GM12875 (cell line): ENCODE measurements around the gene KIF6.

Source experiments
- H3K4me3 ChIP-seq: one replicate; pipeline ENCODE4 v1.5.1; 2011; ENCODE audit warnings: low read depth, low read length, control low read depth
- TF ChIP-seq, protein P1 (sequence below): IDR thresholded peaks from 2 replicates; pipeline ENCODE4 v1.5.1; 2011; ENCODE audit warnings: low read depth, mild to moderate bottlenecking, control low read depth, inconsistent platforms, low read length, moderate library complexity, borderline replicate concordance; ENCODE audit not compliant: insufficient read depth

The KIF6 gene

GRCh38 chr6:39361657-39362486, 363.3 kb downstream of the KIF6 start:
- TF ChIP-seq, protein P1, sequence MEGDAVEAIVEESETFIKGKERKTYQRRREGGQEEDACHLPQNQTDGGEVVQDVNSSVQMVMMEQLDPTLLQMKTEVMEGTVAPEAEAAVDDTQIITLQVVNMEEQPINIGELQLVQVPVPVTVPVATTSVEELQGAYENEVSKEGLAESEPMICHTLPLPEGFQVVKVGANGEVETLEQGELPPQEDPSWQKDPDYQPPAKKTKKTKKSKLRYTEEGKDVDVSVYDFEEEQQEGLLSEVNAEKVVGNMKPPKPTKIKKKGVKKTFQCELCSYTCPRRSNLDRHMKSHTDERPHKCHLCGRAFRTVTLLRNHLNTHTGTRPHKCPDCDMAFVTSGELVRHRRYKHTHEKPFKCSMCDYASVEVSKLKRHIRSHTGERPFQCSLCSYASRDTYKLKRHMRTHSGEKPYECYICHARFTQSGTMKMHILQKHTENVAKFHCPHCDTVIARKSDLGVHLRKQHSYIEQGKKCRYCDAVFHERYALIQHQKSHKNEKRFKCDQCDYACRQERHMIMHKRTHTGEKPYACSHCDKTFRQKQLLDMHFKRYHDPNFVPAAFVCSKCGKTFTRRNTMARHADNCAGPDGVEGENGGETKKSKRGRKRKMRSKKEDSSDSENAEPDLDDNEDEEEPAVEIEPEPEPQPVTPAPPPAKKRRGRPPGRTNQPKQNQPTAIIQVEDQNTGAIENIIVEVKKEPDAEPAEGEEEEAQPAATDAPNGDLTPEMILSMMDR: peak; percentile 87
- no peak overlapping the region for H3K4me3 ChIP-seq

- TF ChIP-seq, protein P1: no peak
- H3K4me3 ChIP-seq: no peak overlapping the region
Measured at GRCh38 chr6:39360378-39360777, 364.8 kb downstream of the KIF6 start.

GRCh38 chr6:39357998-39358686, 367.1 kb downstream of the KIF6 start:
- H3K4me3 ChIP-seq: no peak overlapping the region
- TF ChIP-seq, protein P1: no peak

- H3K4me3 ChIP-seq: no peak overlapping the region
- TF ChIP-seq, protein P1: no peak
Measured at GRCh38 chr6:39353698-39354315, 371.4 kb downstream of the KIF6 start.

DNA sequence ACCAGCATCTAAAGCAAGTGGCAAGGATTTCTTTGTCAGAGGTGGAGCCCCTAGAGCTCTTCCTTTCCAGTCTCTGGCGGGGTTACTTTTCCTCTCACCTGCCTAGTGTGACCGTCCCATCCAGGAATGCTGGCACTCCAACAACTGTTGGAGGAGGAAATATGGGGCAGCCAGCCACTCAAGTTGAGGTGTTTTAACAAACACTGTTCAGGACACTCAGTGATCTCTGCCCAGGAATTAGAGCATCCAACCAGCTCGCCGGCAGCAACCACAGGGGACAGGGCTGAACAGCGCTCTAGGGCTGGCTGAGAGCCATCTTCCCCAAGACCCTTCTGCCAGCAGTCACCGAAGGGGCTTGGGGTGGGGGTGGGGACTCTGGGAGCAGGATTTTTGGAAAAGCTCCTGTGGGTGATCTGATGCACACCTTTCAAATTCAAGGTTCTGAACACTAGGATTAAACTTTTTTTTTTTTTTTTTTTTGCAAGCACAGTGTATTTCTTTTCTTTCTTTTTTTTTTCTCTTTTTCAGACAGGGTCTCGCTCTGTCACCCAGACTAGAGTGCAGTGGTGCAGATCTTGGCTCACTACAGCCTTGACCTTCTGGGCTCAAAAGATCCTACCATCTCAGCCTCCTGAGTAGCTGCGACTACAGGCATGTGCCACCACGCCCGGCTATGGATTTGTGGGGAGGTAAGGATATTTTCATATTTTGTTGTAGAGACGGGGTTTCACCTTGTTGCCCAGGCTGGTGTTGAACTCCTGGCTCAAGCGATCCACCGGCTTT, 374.3 kb downstream of the KIF6 start:
- TF ChIP-seq, protein P1: no peak

DNA sequence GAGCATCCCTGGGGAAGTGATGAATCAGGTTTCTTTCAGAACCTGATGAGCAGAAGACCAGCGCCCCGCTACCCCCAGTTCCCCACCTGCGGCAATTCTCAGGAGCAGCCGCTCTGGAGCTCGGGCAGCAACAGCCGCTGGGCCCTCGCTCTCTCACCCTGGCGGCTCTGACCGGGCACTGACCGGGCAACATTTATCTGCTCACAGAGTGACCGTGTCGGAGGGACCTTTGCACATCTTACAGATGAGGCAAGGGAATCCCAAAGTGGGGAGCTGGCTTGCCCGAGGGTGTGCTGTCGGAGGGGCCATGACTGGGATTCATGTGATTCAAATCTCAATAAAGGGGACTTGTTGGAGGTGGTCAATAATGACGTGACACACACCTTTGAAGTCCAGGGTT, 376.5 kb downstream of the KIF6 start:
- H3K4me3 ChIP-seq: no peak overlapping the region
- TF ChIP-seq, protein P1: no peak

More for the DNA sequence above, 374.3 kb downstream of the KIF6 start:
- no peak overlapping the region for H3K4me3 ChIP-seq
